PC-9 (cell line): ENCODE measurements around the gene FBXL13. TPM values are rescaled to one million over a fixed set of nuclear protein-coding genes. Genes with fewer than 3 reads are reported as not detected.

Source experiments
- BruUV-seq: library from RNA; stranded (reverse); fragments of 400-500 nt; replicated peaks from 2 replicates; lab custom pipeline; 2021; lab: Mats Ljungman, UMichigan
- CTCF ChIA-PET: fragments of 300-600 bp; sonication (Branson Sonifier 250); formaldehyde crosslinking; loops from one replicate; lab custom pipeline; 2022; ENCODE audit warnings: antibody characterized with exemption; lab: Charles Lee
- POLR2A ChIA-PET: fragments of 300-600 bp; sonication (Branson Sonifier 250); formaldehyde crosslinking; loops from one replicate; lab custom pipeline; 2022; ENCODE audit warnings: antibody characterized with exemption; ENCODE audit not compliant: unreplicated experiment; lab: Charles Lee
- DNase-seq, 2 experiments: peaks; one replicate each; pipeline versions ENCODE4 v3.0.0 to v3.0.0-alpha.2; 2015 to 2022; ENCODE audit warnings: mixed read lengths in 1 of 2
- H2AFZ ChIP-seq: fragments of 200-600 bp; sonication (generic); 2 replicates; pipeline ENCODE4 v1.8.1; 2017; ENCODE audit warnings: antibody characterized with exemption
- H3F3A ChIP-seq: fragments of 200-600 bp; sonication (generic); 2 replicates; pipeline ENCODE4 v1.8.1; 2017; ENCODE audit warnings: antibody characterized with exemption, mild to moderate bottlenecking, low read depth; ENCODE audit not compliant: insufficient read depth
- H3K27ac ChIP-seq: fragments of 200-600 bp; sonication (generic); 2 replicates; pipeline ENCODE4 v1.6.1; 2016; ENCODE audit warnings: mixed run types
- H3K27me3 ChIP-seq: fragments of 200-600 bp; sonication (generic); 2 replicates; pipeline ENCODE4 v1.6.1; 2016; ENCODE audit warnings: low read depth, mixed run types; ENCODE audit not compliant: insufficient read depth
- H3K36me3 ChIP-seq: fragments of 200-600 bp; sonication (generic); 2 replicates; pipeline ENCODE4 v1.6.1; 2016; ENCODE audit warnings: low read depth, mixed run types
- H3K4me1 ChIP-seq: fragments of 200-600 bp; sonication (generic); replicated peaks from 2 replicates; pipeline ENCODE4 v1.6.1; 2016; ENCODE audit warnings: mixed run types; ENCODE audit not compliant: insufficient read depth
- H3K4me2 ChIP-seq: fragments of 200-600 bp; sonication (generic); 2 replicates; pipeline ENCODE4 v1.6.1; 2017; ENCODE audit warnings: mixed run types
- H3K4me3 ChIP-seq: fragments of 200-600 bp; sonication (generic); 2 replicates; pipeline ENCODE4 v1.6.1; 2016; ENCODE audit warnings: mixed run types
- H3K79me2 ChIP-seq: fragments of 200-600 bp; sonication (generic); 2 replicates; pipeline ENCODE4 v1.6.1; 2017; ENCODE audit warnings: low read depth, mixed run types
- H3K9me2 ChIP-seq: fragments of 200-600 bp; sonication (generic); 2 replicates; pipeline ENCODE4 v1.8.1; 2017; ENCODE audit warnings: mild to moderate bottlenecking; ENCODE audit not compliant: insufficient read depth
- H3K9me3 ChIP-seq: fragments of 200-600 bp; sonication (generic); 2 replicates; pipeline ENCODE4 v1.8.1; 2016; ENCODE audit warnings: low read depth; ENCODE audit not compliant: insufficient read depth
- H4K20me1 ChIP-seq: fragments of 200-600 bp; sonication (generic); 2 replicates; pipeline ENCODE4 v1.8.1; 2017; ENCODE audit not compliant: insufficient read depth
- CTCF ChIP-seq: fragments of 200-600 bp; sonication (generic); conservative IDR thresholded peaks from 2 replicates; pipeline ENCODE4 v1.6.1; 2017; ENCODE audit warnings: mixed run types, antibody characterized with exemption, mild to moderate bottlenecking, moderate library complexity
- EZH2 ChIP-seq: fragments of 200-600 bp; sonication (generic); IDR thresholded peaks from 2 replicates; pipeline ENCODE4 v1.8.0; 2017; ENCODE audit warnings: antibody characterized with exemption, low read depth
- intact Hi-C: fragments of 100-400 bp; cut with micrococcal nuclease; formaldehyde crosslinking; loops from one replicate; pipeline ENCODE4 v1.10.0; 2022; ENCODE audit not compliant: unreplicated experiment
- total RNA-seq: library from RNA; stranded (reverse); gene quantifications from 2 replicates; pipeline ENCODE4 v1.2.3, GENCODE V29; 2021

FBXL13 gene
- total RNA-seq, 1 experiment from 2014 or later = 19.4 TPM

- H3K27ac ChIP-seq = peak overlapping the region; percentile 79
- no peaks in the 10 kb centered on the region for H3K9me2 ChIP-seq
- no peaks in the 10 kb centered on the region for H3K27me3 ChIP-seq
- no peaks in the 10 kb centered on the region for H3K79me2 ChIP-seq
- H4K20me1 ChIP-seq = no peaks in the 10 kb centered on the region
- no TSS peak for BruUV-seq
- ChIA-PET CTCF (no interaction called here), POLR2A (interaction anchor here (0.6 kb wide), 1 partner anchor 79 kb away, joined by 3 read pairs; no protein-coding TSS in a partner anchor)
- no peak overlapping the region for H2AFZ ChIP-seq
- intact Hi-C loops = loop anchor here (2.0 to 5.0 kb wide), 2 partner anchors 47 to 116 kb away; no protein-coding TSS in a partner anchor
- no peak overlapping the region; the same call in 1 of the 2 replicates for H3K4me2 ChIP-seq
- DNase-seq = no peak
- TF ChIP-seq CTCF (no peak), EZH2 (no peak)
- peaks cover 35% of the 10 kb centered on the region for H3K4me1 ChIP-seq
- no peaks in the 10 kb centered on the region for H3K36me3 ChIP-seq
- H3K4me3 ChIP-seq = no peak overlapping the region
- peaks cover 29% of the 10 kb centered on the region for H3F3A ChIP-seq
- 0 out of 2 replicates have a peak, but pooled peaks cover 8% of the 10 kb centered on the region for H3K9me3 ChIP-seq
Measured at GRCh38 chr7:102990642-102991041, 84.0 kb downstream of the FBXL13 start.

GRCh38 chr7:102988631-102989560 lies 85.7 kb downstream of the FBXL13 start:
- no peaks in the 10 kb centered on the region for H3K9me2 ChIP-seq
- no peak overlapping the region for H3K27ac ChIP-seq

More at GRCh38 chr7:102988631-102989560, 85.7 kb downstream of the FBXL13 start:
- H4K20me1 ChIP-seq = no peaks in the 10 kb centered on the region
- H2AFZ ChIP-seq = no peak overlapping the region
- 0 out of 2 replicates have a peak, but pooled peaks cover 5% of the 10 kb centered on the region for H3K9me3 ChIP-seq
- ChIA-PET CTCF (no interaction called here), POLR2A (no interaction called here)
- intact Hi-C loops = no loop called here
- H3K79me2 ChIP-seq = no peaks in the 10 kb centered on the region
- DNase-seq = no peak
- no peak for TF ChIP-seq EZH2
- no peak for TF ChIP-seq CTCF
- no peaks in the 10 kb centered on the region for H3K27me3 ChIP-seq
- no peaks in the 10 kb centered on the region for H3K36me3 ChIP-seq
- peaks cover 35% of the 10 kb centered on the region for H3K4me1 ChIP-seq
- H3K4me2 ChIP-seq = no peak overlapping the region
- no peak overlapping the region for H3K4me3 ChIP-seq
- peaks cover 29% of the 10 kb centered on the region for H3F3A ChIP-seq
- BruUV-seq = no TSS peak
